ENCODE measurements around the gene RGPD6.
"Not testable (repeated sequence)": the region's sequence is repeated elsewhere in the genome, so short reads cannot be mapped to it uniquely, and the experiment has no call there.

Gene RGPD6

GRCh38 chr2:110477370-110477769 lies 99.7 kb downstream of the RGPD6 start:
- not testable (repeated sequence) for H3K9me3 ChIP-seq (ENCODE audit: control insufficient read depth in 2 of 2, low read length in 2 of 2); H3K4me1 ChIP-seq (ENCODE audit: control insufficient read depth, insufficient read depth, low read length); H3K4me3 ChIP-seq (ENCODE audit: low read length in 2 of 2); H3K36me3 ChIP-seq (ENCODE audit: control insufficient read depth in 2 of 2, insufficient read depth in 2 of 2, low read length in 2 of 2); H3K9ac ChIP-seq (ENCODE audit: low read length in 2 of 2); H3K27me3 ChIP-seq (ENCODE audit: control insufficient read depth in 1 of 2, insufficient read depth in 2 of 2, low read length in 2 of 2); H3K27ac ChIP-seq (ENCODE audit: low read length)

- H3K9ac ChIP-seq (ENCODE audit: low read length in 2 of 2); H3K4me1 ChIP-seq (ENCODE audit: control insufficient read depth, insufficient read depth, low read length); H3K27ac ChIP-seq (ENCODE audit: low read length); H3K27me3 ChIP-seq (ENCODE audit: control insufficient read depth in 1 of 2, insufficient read depth in 2 of 2, low read length in 2 of 2); H3K4me3 ChIP-seq (ENCODE audit: low read length in 2 of 2); H3K36me3 ChIP-seq (ENCODE audit: control insufficient read depth in 2 of 2, insufficient read depth in 2 of 2, low read length in 2 of 2); H3K9me3 ChIP-seq (ENCODE audit: control insufficient read depth in 2 of 2, low read length in 2 of 2): not testable (repeated sequence)
Observed at GRCh38 chr2:110476952-110477351, 100.1 kb downstream of the RGPD6 start.

- not testable (repeated sequence) for H3K4me1 ChIP-seq (ENCODE audit: control insufficient read depth, insufficient read depth, low read length)
Observed at GRCh38 chr2:110475627-110476359, 101.2 kb downstream of the RGPD6 start.

GRCh38 chr2:110474898-110475297 lies 102.1 kb downstream of the RGPD6 start:
- H3K9ac ChIP-seq (ENCODE audit: low read length in 2 of 2); H3K4me3 ChIP-seq (ENCODE audit: low read length in 2 of 2); H3K9me3 ChIP-seq (ENCODE audit: control insufficient read depth in 2 of 2, low read length in 2 of 2); H3K4me1 ChIP-seq (ENCODE audit: control insufficient read depth, insufficient read depth, low read length); H3K27me3 ChIP-seq (ENCODE audit: control insufficient read depth in 1 of 2, insufficient read depth in 2 of 2, low read length in 2 of 2); H3K36me3 ChIP-seq (ENCODE audit: control insufficient read depth in 2 of 2, insufficient read depth in 2 of 2, low read length in 2 of 2); H3K27ac ChIP-seq (ENCODE audit: low read length): not testable (repeated sequence)

More at GRCh38 chr2:110475627-110476359, 101.2 kb downstream of the RGPD6 start:
- not testable (repeated sequence) for H3K4me3 ChIP-seq (ENCODE audit: low read length in 2 of 2); H3K9ac ChIP-seq (ENCODE audit: low read length in 2 of 2); H3K36me3 ChIP-seq (ENCODE audit: control insufficient read depth in 2 of 2, insufficient read depth in 2 of 2, low read length in 2 of 2); H3K9me3 ChIP-seq (ENCODE audit: control insufficient read depth in 2 of 2, low read length in 2 of 2); H3K27ac ChIP-seq (ENCODE audit: low read length); H3K27me3 ChIP-seq (ENCODE audit: control insufficient read depth in 1 of 2, insufficient read depth in 2 of 2, low read length in 2 of 2)

GRCh38 chr2:110473059-110473358 lies 104.0 kb downstream of the RGPD6 start:
- not testable (repeated sequence) for H3K9ac ChIP-seq (ENCODE audit: low read length in 2 of 2); H3K27ac ChIP-seq (ENCODE audit: low read length); H3K27me3 ChIP-seq (ENCODE audit: control insufficient read depth in 1 of 2, insufficient read depth in 2 of 2, low read length in 2 of 2); H3K4me3 ChIP-seq (ENCODE audit: low read length in 2 of 2); H3K36me3 ChIP-seq (ENCODE audit: control insufficient read depth in 2 of 2, insufficient read depth in 2 of 2, low read length in 2 of 2); H3K4me1 ChIP-seq (ENCODE audit: control insufficient read depth, insufficient read depth, low read length); H3K9me3 ChIP-seq (ENCODE audit: control insufficient read depth in 2 of 2, low read length in 2 of 2)

- not testable (repeated sequence) for H3K9me3 ChIP-seq (ENCODE audit: control insufficient read depth in 2 of 2, low read length in 2 of 2); H3K36me3 ChIP-seq (ENCODE audit: control insufficient read depth in 2 of 2, insufficient read depth in 2 of 2, low read length in 2 of 2); H3K9ac ChIP-seq (ENCODE audit: low read length in 2 of 2); H3K4me3 ChIP-seq (ENCODE audit: low read length in 2 of 2); H3K27ac ChIP-seq (ENCODE audit: low read length); H3K27me3 ChIP-seq (ENCODE audit: control insufficient read depth in 1 of 2, insufficient read depth in 2 of 2, low read length in 2 of 2); H3K4me1 ChIP-seq (ENCODE audit: control insufficient read depth, insufficient read depth, low read length)
Observed at GRCh38 chr2:110472171-110473058, 104.6 kb downstream of the RGPD6 start, which contains the start of gene LIMS4. Gene LIMS4 (minus strand): TSS chr2:110472816. CDS start chr2:110472778, 38 bp downstream.

- not testable (repeated sequence) for H3K9ac ChIP-seq (ENCODE audit: low read length in 2 of 2); H3K27ac ChIP-seq (ENCODE audit: low read length); H3K4me3 ChIP-seq (ENCODE audit: low read length in 2 of 2); H3K36me3 ChIP-seq (ENCODE audit: control insufficient read depth in 2 of 2, insufficient read depth in 2 of 2, low read length in 2 of 2); H3K9me3 ChIP-seq (ENCODE audit: control insufficient read depth in 2 of 2, low read length in 2 of 2); H3K27me3 ChIP-seq (ENCODE audit: control insufficient read depth in 1 of 2, insufficient read depth in 2 of 2, low read length in 2 of 2); H3K4me1 ChIP-seq (ENCODE audit: control insufficient read depth, insufficient read depth, low read length)
Observed at GRCh38 chr2:110468921-110469320, 108.1 kb downstream of the RGPD6 start.

GRCh38 chr2:110465312-110465711 lies 111.7 kb downstream of the RGPD6 start:
- H3K4me1 ChIP-seq (ENCODE audit: control insufficient read depth, insufficient read depth, low read length); H3K36me3 ChIP-seq (ENCODE audit: control insufficient read depth in 2 of 2, insufficient read depth in 2 of 2, low read length in 2 of 2); H3K27ac ChIP-seq (ENCODE audit: low read length); H3K9ac ChIP-seq (ENCODE audit: low read length in 2 of 2); H3K27me3 ChIP-seq (ENCODE audit: control insufficient read depth in 1 of 2, insufficient read depth in 2 of 2, low read length in 2 of 2); H3K9me3 ChIP-seq (ENCODE audit: control insufficient read depth in 2 of 2, low read length in 2 of 2); H3K4me3 ChIP-seq (ENCODE audit: low read length in 2 of 2): not testable (repeated sequence)
